ENCODE data around the gene GSTCD. TPM values are rescaled to one million over a fixed set of nuclear protein-coding genes. Genes with fewer than 3 reads are reported as not detected.
A peak's percentile ranks its signal among the peaks of the same experiment; 100 is the strongest.
"Not testable (repeated sequence)": the region's sequence is repeated elsewhere in the genome, so short reads cannot be mapped to it uniquely, and the experiment has no call there.

GSTCD gene
- total RNA-seq, 1 experiment from 2014 or later: 29.0 TPM

GRCh38 chr4:105843941-105844340 lies 135.4 kb downstream of the GSTCD start:
- Histone ChIP-seq H3K4me1 (ENCODE audit: insufficient read depth, low read length, poor library complexity, severe bottlenecking) (no peaks in the 10 kb centered on the region), H3K4me3 (ENCODE audit: low read depth, low read length, poor library complexity, severe bottlenecking) (no peak overlapping the region), H3K9me3 (ENCODE audit: low read depth, low read length, poor library complexity, severe bottlenecking) (no peaks in the 10 kb centered on the region), H3K36me3 (ENCODE audit: insufficient read depth, low read length, poor library complexity, severe bottlenecking) (no peaks in the 10 kb centered on the region), H3K27me3 (replicated peaks; ENCODE audit: insufficient read depth, low read depth, low read length, poor library complexity) (no peaks in the 10 kb centered on the region), H3K27ac (ENCODE audit: low read depth, low read length, poor library complexity, severe bottlenecking) (no peak overlapping the region)
- POLR2A ChIA-PET (ENCODE audit: low non-redundant PET): no interaction called here
- BruUV-seq (replicated peaks): no TSS peak
- DNase-seq (ENCODE audit: low spot score): no peak
- intact Hi-C loops (cut with micrococcal nuclease; ENCODE audit: unreplicated experiment): no loop called here
- TF ChIP-seq CTCF (conservative IDR thresholded peaks at IDR 0.05; ENCODE audit: low read depth, low read length) (no peak), EZH2 (IDR thresholded peaks at IDR 0.05; ENCODE audit: borderline replicate concordance, low read depth, low read length, poor library complexity, severe bottlenecking) (no peak)
- CTCF ChIA-PET: no interaction called here

DNA sequence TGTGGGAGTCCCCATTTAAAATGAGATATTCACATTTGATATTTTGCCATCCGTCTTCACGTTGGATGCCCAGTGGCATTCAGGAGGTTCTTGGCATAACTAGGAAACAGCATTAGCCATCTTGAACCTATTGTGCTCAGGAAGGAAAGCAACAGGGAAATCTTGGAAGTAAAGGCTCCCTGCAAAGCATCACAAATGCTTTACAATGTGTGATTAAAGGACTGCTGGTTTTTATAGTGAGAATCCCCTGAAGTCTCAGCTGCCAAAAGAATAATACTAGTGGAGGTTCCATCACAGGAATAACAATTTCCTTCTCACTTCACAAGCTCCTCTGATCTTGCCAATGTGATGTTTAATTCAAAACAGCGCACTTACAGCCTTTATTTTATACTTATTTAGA lies 137.0 kb downstream of the GSTCD start:
- TF ChIP-seq CTCF (conservative IDR thresholded peaks at IDR 0.05; ENCODE audit: low read depth, low read length): no peak
- no peak for TF ChIP-seq EZH2 (IDR thresholded peaks at IDR 0.05; ENCODE audit: borderline replicate concordance, low read depth, low read length, poor library complexity, severe bottlenecking)
- no peak overlapping the region for H3K27ac ChIP-seq (ENCODE audit: low read depth, low read length, poor library complexity, severe bottlenecking)
- no TSS peak for BruUV-seq (replicated peaks)
- DNase-seq (ENCODE audit: low spot score): peak; percentile 64
- no peaks in the 10 kb centered on the region for H3K36me3 ChIP-seq (ENCODE audit: insufficient read depth, low read length, poor library complexity, severe bottlenecking)
- no peaks in the 10 kb centered on the region for H3K4me1 ChIP-seq (ENCODE audit: insufficient read depth, low read length, poor library complexity, severe bottlenecking)
- CTCF ChIA-PET: no interaction called here
- intact Hi-C loops (cut with micrococcal nuclease; ENCODE audit: unreplicated experiment): no loop called here
- no peaks in the 10 kb centered on the region for H3K9me3 ChIP-seq (ENCODE audit: low read depth, low read length, poor library complexity, severe bottlenecking)
- POLR2A ChIA-PET (ENCODE audit: low non-redundant PET): no interaction called here
- H3K4me3 ChIP-seq (ENCODE audit: low read depth, low read length, poor library complexity, severe bottlenecking): no peak overlapping the region
- H3K27me3 ChIP-seq (replicated peaks; ENCODE audit: insufficient read depth, low read depth, low read length, poor library complexity): no peaks in the 10 kb centered on the region

GRCh38 chr4:105848359-105848758 lies 139.8 kb downstream of the GSTCD start:
- BruUV-seq (replicated peaks); POLR2A ChIA-PET (ENCODE audit: low non-redundant PET): not testable (repeated sequence)

GRCh38 chr4:105851196-105851595 lies 142.6 kb downstream of the GSTCD start:
- H3K4me3 ChIP-seq (ENCODE audit: low read depth, low read length, poor library complexity, severe bottlenecking): no peak overlapping the region
- CTCF ChIA-PET: no interaction called here
- POLR2A ChIA-PET (ENCODE audit: low non-redundant PET): no interaction called here
- BruUV-seq (replicated peaks): no TSS peak
- H3K27ac ChIP-seq (ENCODE audit: low read depth, low read length, poor library complexity, severe bottlenecking): no peak overlapping the region
- TF ChIP-seq EZH2 (IDR thresholded peaks at IDR 0.05; ENCODE audit: borderline replicate concordance, low read depth, low read length, poor library complexity, severe bottlenecking) (no peak), CTCF (conservative IDR thresholded peaks at IDR 0.05; ENCODE audit: low read depth, low read length) (no peak)
- H3K9me3 ChIP-seq (ENCODE audit: low read depth, low read length, poor library complexity, severe bottlenecking): no peaks in the 10 kb centered on the region
- DNase-seq (ENCODE audit: low spot score): no peak
- intact Hi-C loops (cut with micrococcal nuclease; ENCODE audit: unreplicated experiment): no loop called here
- no peaks in the 10 kb centered on the region for H3K27me3 ChIP-seq (replicated peaks; ENCODE audit: insufficient read depth, low read depth, low read length, poor library complexity)
- H3K36me3 ChIP-seq (ENCODE audit: insufficient read depth, low read length, poor library complexity, severe bottlenecking): no peaks in the 10 kb centered on the region
- no peaks in the 10 kb centered on the region for H3K4me1 ChIP-seq (ENCODE audit: insufficient read depth, low read length, poor library complexity, severe bottlenecking)

More at GRCh38 chr4:105848359-105848758, 139.8 kb downstream of the GSTCD start:
- intact Hi-C loops (cut with micrococcal nuclease; ENCODE audit: unreplicated experiment); DNase-seq (ENCODE audit: low spot score); CTCF ChIA-PET; H3K4me3 ChIP-seq (ENCODE audit: low read depth, low read length, poor library complexity, severe bottlenecking); H3K9me3 ChIP-seq (ENCODE audit: low read depth, low read length, poor library complexity, severe bottlenecking); H3K27me3 ChIP-seq (replicated peaks; ENCODE audit: insufficient read depth, low read depth, low read length, poor library complexity); H3K36me3 ChIP-seq (ENCODE audit: insufficient read depth, low read length, poor library complexity, severe bottlenecking); H3K27ac ChIP-seq (ENCODE audit: low read depth, low read length, poor library complexity, severe bottlenecking); H3K4me1 ChIP-seq (ENCODE audit: insufficient read depth, low read length, poor library complexity, severe bottlenecking): not testable (repeated sequence)

- intact Hi-C loops (cut with micrococcal nuclease; ENCODE audit: unreplicated experiment); H3K36me3 ChIP-seq (ENCODE audit: insufficient read depth, low read length, poor library complexity, severe bottlenecking); H3K4me1 ChIP-seq (ENCODE audit: insufficient read depth, low read length, poor library complexity, severe bottlenecking); BruUV-seq (replicated peaks); DNase-seq (ENCODE audit: low spot score); H3K9me3 ChIP-seq (ENCODE audit: low read depth, low read length, poor library complexity, severe bottlenecking); H3K27me3 ChIP-seq (replicated peaks; ENCODE audit: insufficient read depth, low read depth, low read length, poor library complexity); H3K27ac ChIP-seq (ENCODE audit: low read depth, low read length, poor library complexity, severe bottlenecking); CTCF ChIA-PET; H3K4me3 ChIP-seq (ENCODE audit: low read depth, low read length, poor library complexity, severe bottlenecking); POLR2A ChIA-PET (ENCODE audit: low non-redundant PET): not testable (repeated sequence)
Observed at GRCh38 chr4:105852230-105852629, 143.6 kb downstream of the GSTCD start.
